Measurements from ENCODE around the gene KISS1R.

GRCh38 chr19:906480-906879, 10.7 kb upstream of the KISS1R start:
- TF ChIP-seq, protein P1, sequence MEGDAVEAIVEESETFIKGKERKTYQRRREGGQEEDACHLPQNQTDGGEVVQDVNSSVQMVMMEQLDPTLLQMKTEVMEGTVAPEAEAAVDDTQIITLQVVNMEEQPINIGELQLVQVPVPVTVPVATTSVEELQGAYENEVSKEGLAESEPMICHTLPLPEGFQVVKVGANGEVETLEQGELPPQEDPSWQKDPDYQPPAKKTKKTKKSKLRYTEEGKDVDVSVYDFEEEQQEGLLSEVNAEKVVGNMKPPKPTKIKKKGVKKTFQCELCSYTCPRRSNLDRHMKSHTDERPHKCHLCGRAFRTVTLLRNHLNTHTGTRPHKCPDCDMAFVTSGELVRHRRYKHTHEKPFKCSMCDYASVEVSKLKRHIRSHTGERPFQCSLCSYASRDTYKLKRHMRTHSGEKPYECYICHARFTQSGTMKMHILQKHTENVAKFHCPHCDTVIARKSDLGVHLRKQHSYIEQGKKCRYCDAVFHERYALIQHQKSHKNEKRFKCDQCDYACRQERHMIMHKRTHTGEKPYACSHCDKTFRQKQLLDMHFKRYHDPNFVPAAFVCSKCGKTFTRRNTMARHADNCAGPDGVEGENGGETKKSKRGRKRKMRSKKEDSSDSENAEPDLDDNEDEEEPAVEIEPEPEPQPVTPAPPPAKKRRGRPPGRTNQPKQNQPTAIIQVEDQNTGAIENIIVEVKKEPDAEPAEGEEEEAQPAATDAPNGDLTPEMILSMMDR (IDR thresholded peaks at IDR 0.05; ENCODE audit: low read length) = no peak
- no peak for TF ChIP-seq EZH2 (IDR thresholded peaks at IDR 0.05; ENCODE audit: borderline replicate concordance, low read length)
